Liver (tissue), 9 donors: ENCODE measurements around the gene CLDN1. TPM values are rescaled to one million over a fixed set of nuclear protein-coding genes. Genes with fewer than 3 reads are reported as not detected.

ENCODE experiments used
- DNase-seq: peaks from one replicate; pipeline ENCODE4 v3.0.0-alpha.2; 2017; ENCODE audit warnings: low spot score
- H3K27ac ChIP-seq, 2 donors: one replicate each; pipeline ENCODE4 v1.7.0; 2013; ENCODE audit warnings: inconsistent platforms in 2 of 2, low read length in 2 of 2, control low read depth in 1 of 2, low read depth in 1 of 2, mild to moderate bottlenecking in 1 of 2
- H3K27me3 ChIP-seq, 4 donors: one replicate each; pipeline versions ENCODE4 v1.6.1 to v1.7.0; 2013; ENCODE audit warnings: low read length in 3 of 4, inconsistent platforms in 1 of 4, mild to moderate bottlenecking in 1 of 4, moderate library complexity in 1 of 4; ENCODE audit not compliant: control insufficient read depth in 4 of 4, insufficient read depth in 4 of 4
- H3K36me3 ChIP-seq, 4 donors: one replicate each; pipeline versions ENCODE4 v1.6.1 to v1.7.0; 2013; ENCODE audit warnings: low read length in 3 of 4, mild to moderate bottlenecking in 3 of 4, low read depth in 1 of 4, moderate library complexity in 1 of 4; ENCODE audit not compliant: control insufficient read depth in 4 of 4, insufficient read depth in 3 of 4
- H3K4me1 ChIP-seq, 4 donors: one replicate each; pipeline versions ENCODE4 v1.6.1 to v1.7.0; 2013; ENCODE audit warnings: low read length in 3 of 4, mild to moderate bottlenecking in 3 of 4, moderate library complexity in 1 of 4; ENCODE audit not compliant: control insufficient read depth in 4 of 4, insufficient read depth in 4 of 4
- H3K4me3 ChIP-seq, 3 donors: one replicate each; pipeline versions ENCODE4 v1.6.1 to v1.7.0; 2013; ENCODE audit warnings: low read length in 3 of 3, control low read depth in 1 of 3, low read depth in 1 of 3, mild to moderate bottlenecking in 1 of 3
- H3K9ac ChIP-seq, 2 donors: one replicate each; pipeline ENCODE4 v1.7.0; 2013; ENCODE audit warnings: low read length in 2 of 2, mild to moderate bottlenecking in 2 of 2, moderate library complexity in 2 of 2, control low read depth in 1 of 2, low read depth in 1 of 2
- H3K9me3 ChIP-seq, 4 donors: one replicate each; pipeline versions ENCODE4 v1.6.1 to v1.7.0; 2013; ENCODE audit warnings: low read length in 3 of 4; ENCODE audit not compliant: control insufficient read depth in 4 of 4
- ATF3 ChIP-seq: IDR thresholded peaks from 2 replicates; pipeline ENCODE4 v1.6.1; 2016; ENCODE audit warnings: antibody characterized with exemption
- CTCF ChIP-seq: fragments of 150-350 bp; IDR thresholded peaks from 2 replicates; pipeline ENCODE4 v1.5.1; 2017; ENCODE audit warnings: improper control_type of control experiment, low read depth, low read length; ENCODE audit not compliant: missing input control
- EGR1 ChIP-seq, 2 donors: IDR thresholded peaks; 2 replicates each; pipeline ENCODE4 v1.6.1; 2016 to 2018; ENCODE audit warnings: antibody characterized with exemption in 2 of 2, low read depth in 2 of 2
- FOXA1 ChIP-seq: IDR thresholded peaks from 2 replicates; pipeline ENCODE4 v1.6.1; 2016; ENCODE audit warnings: antibody characterized with exemption
- FOXA2 ChIP-seq: IDR thresholded peaks from 2 replicates; pipeline ENCODE4 v1.6.1; 2016; ENCODE audit warnings: antibody characterized with exemption
- GABPA ChIP-seq, 2 donors: IDR thresholded peaks in 1 of 2; conservative IDR thresholded peaks in 1 of 2; 2 replicates each; pipeline ENCODE4 v1.6.1; 2016; ENCODE audit warnings: antibody characterized with exemption in 2 of 2, mild to moderate bottlenecking in 1 of 2, moderate library complexity in 1 of 2
- HNF4A ChIP-seq, 2 donors: conservative IDR thresholded peaks; 2 replicates each; pipeline ENCODE4 v1.6.1; 2016; ENCODE audit warnings: antibody characterized with exemption in 2 of 2, mild to moderate bottlenecking in 2 of 2
- HNF4G ChIP-seq: IDR thresholded peaks from 2 replicates; pipeline ENCODE4 v1.6.1; 2016; ENCODE audit warnings: antibody characterized with exemption
- JUND ChIP-seq, 2 donors: IDR thresholded peaks; 2 replicates each; pipeline ENCODE4 v1.6.1; 2016; ENCODE audit warnings: antibody characterized with exemption in 2 of 2
- MAX ChIP-seq: IDR thresholded peaks from 2 replicates; pipeline ENCODE4 v1.6.1; 2016; ENCODE audit warnings: antibody characterized with exemption
- NR2F2 ChIP-seq: IDR thresholded peaks from 2 replicates; pipeline ENCODE4 v1.6.1; 2016; ENCODE audit warnings: antibody characterized with exemption
- RAD21 ChIP-seq, 2 donors: IDR thresholded peaks; 2 replicates each; pipeline ENCODE4 v1.6.1; 2016; ENCODE audit warnings: antibody characterized with exemption in 2 of 2, mild to moderate bottlenecking in 2 of 2
- REST ChIP-seq: IDR thresholded peaks from 2 replicates; pipeline ENCODE4 v1.6.1; 2016; ENCODE audit warnings: antibody characterized with exemption, mild to moderate bottlenecking
- RXRA ChIP-seq, 2 donors: IDR thresholded peaks; 2 replicates each; pipeline ENCODE4 v1.6.1; 2017 to 2018; ENCODE audit warnings: antibody characterized with exemption in 2 of 2, mild to moderate bottlenecking in 1 of 2
- SP1 ChIP-seq: IDR thresholded peaks from 2 replicates; pipeline ENCODE4 v1.6.1; 2018; ENCODE audit warnings: antibody characterized with exemption, mild to moderate bottlenecking
- TAF1 ChIP-seq: conservative IDR thresholded peaks from 2 replicates; pipeline ENCODE4 v1.6.1; 2016; ENCODE audit warnings: antibody characterized with exemption, mild to moderate bottlenecking
- YY1 ChIP-seq: IDR thresholded peaks from 2 replicates; pipeline ENCODE4 v1.6.1; 2016; ENCODE audit warnings: antibody characterized with exemption, mild to moderate bottlenecking
- ZBTB33 ChIP-seq: IDR thresholded peaks from 2 replicates; pipeline ENCODE4 v1.6.1; 2016; ENCODE audit warnings: antibody characterized with exemption
- WGBS: extraction: QIAGEN DNeasy Blood & Tissue Kit; methylation state at CpG from one replicate; pipeline ENCODE4 v1.1.7; 2013; 5-methylcytosine and 5-hydroxymethylcytosine counted together
- polyA plus RNA-seq, 2 donors: library from polyadenylated mRNA; stranded (reverse) in 1 of 2; unstranded in 1 of 2; fragments of 200-250 nt in 1 of 2; fragments of >200 nt in 1 of 2; fragmentation: Nextera tagmentation in 1 of 2; extraction: Ambion mirVana in 1 of 2; gene quantifications; one replicate each; pipeline versions ENCODE4 v1.2.1 to v1.2.3, GENCODE V29; 2013 to 2015
- total RNA-seq, 2 donors: library from RNA; depleted of rRNA; stranded (reverse); fragments of >200 nt; gene quantifications; one replicate each; pipeline ENCODE4 v1.2.3, GENCODE V29; 2014
- donor health status: healthy.
- donor health status: healthy.
- donor health status: healthy.
- donor health status: healthy.
- donor health status: healthy.

Gene CLDN1
- total and polyA plus RNA-seq, 4 donors = 57.8 to 92.0 (median 87.3) TPM

- Histone ChIP-seq H3K9me3 (no peaks in the 10 kb centered on the region), H3K36me3 (no peaks in the 10 kb centered on the region), H3K27me3 (no peaks in the 10 kb centered on the region), H3K4me3 (no peak overlapping the region), H3K9ac (no peak overlapping the region), H3K27ac (no peak overlapping the region), H3K4me1 (no peaks in the 10 kb centered on the region)
- WGBS = 71% methylated on average over 2 of the region's 2 CpGs
- no peak for DNase-seq
- no peak for TF ChIP-seq HNF4G
- TF ChIP-seq FOXA1 = no peak
- TF ChIP-seq YY1 = no peak
- TF ChIP-seq SP1 = no peak
- TF ChIP-seq ZBTB33 = no peak
- TF ChIP-seq RAD21 (IDR thresholded peaks at IDR 0.05) = no peak
- no peak for TF ChIP-seq GABPA (IDR thresholded peaks at IDR 0.05 in 1 of 2, conservative IDR thresholded peaks at IDR 0.05 in 1 of 2)
- TF ChIP-seq MAX = no peak
- no peak for TF ChIP-seq NR2F2
- no peak for TF ChIP-seq CTCF
- TF ChIP-seq JUND (IDR thresholded peaks at IDR 0.05) = no peak
- TF ChIP-seq EGR1 (IDR thresholded peaks at IDR 0.05; ENCODE audit: low read depth in 2 of 2) = no peak
- no peak for TF ChIP-seq FOXA2
- TF ChIP-seq TAF1 = no peak
- no peak for TF ChIP-seq RXRA (IDR thresholded peaks at IDR 0.05)
- TF ChIP-seq HNF4A (conservative IDR thresholded peaks at IDR 0.05) = no peak
- no peak for TF ChIP-seq ATF3
- no peak for TF ChIP-seq REST
Observed at GRCh38 chr3:190260301-190260700, 61.9 kb downstream of the CLDN1 start.

- H3K9me3 ChIP-seq = no peaks in the 10 kb centered on the region
- WGBS = 66% methylated on average over 5 of the region's 5 CpGs
- no peak for TF ChIP-seq FOXA1
- no peak for TF ChIP-seq FOXA2
- TF ChIP-seq MAX = no peak
- no peak for TF ChIP-seq REST
- no peak for TF ChIP-seq YY1
- TF ChIP-seq HNF4A (conservative IDR thresholded peaks at IDR 0.05) = no peak
- TF ChIP-seq HNF4G = no peak
- TF ChIP-seq GABPA (IDR thresholded peaks at IDR 0.05 in 1 of 2, conservative IDR thresholded peaks at IDR 0.05 in 1 of 2) = no peak
- H3K9ac ChIP-seq = no peak overlapping the region
- H3K27me3 ChIP-seq = no peaks in the 10 kb centered on the region
- H3K27ac ChIP-seq = no peak overlapping the region
- H3K4me3 ChIP-seq = no peak overlapping the region
- H3K4me1 ChIP-seq = no peaks in the 10 kb centered on the region
- no peaks in the 10 kb centered on the region for H3K36me3 ChIP-seq
- peak; percentile 58 for DNase-seq
Observed at GRCh38 chr3:190258634-190259033, 63.6 kb downstream of the CLDN1 start.
